Left cardiac atrium (tissue), 4 donors: Measurements from ENCODE around the gene CHKB. TPM values are rescaled to one million over a fixed set of nuclear protein-coding genes. Genes with fewer than 3 reads are reported as not detected.
"Not testable (repeated sequence)": the region's sequence is repeated elsewhere in the genome, so short reads cannot be mapped to it uniquely, and the experiment has no call there.

ENCODE experiments used
- ATAC-seq, 2 donors: fragments of 200-7000 bp; cut with Tn5 transposase; one replicate each; pipeline ENCODE4 v1.9.1; 2020; ENCODE audit warnings: mild to moderate bottlenecking in 2 of 2, moderate library complexity in 2 of 2
- DNase-seq: peaks from one replicate; pipeline ENCODE4 v3.0.0-alpha.2; 2020
- intact Hi-C, 2 donors: fragments of 100-400 bp; cut with DNase I; formaldehyde crosslinking; loops; one replicate each; pipeline versions ENCODE4 v1.14.1 to v1.15.1; 2022 to 2023
- total RNA-seq, 2 donors: library from RNA; stranded (reverse); fragmentation: NEBNext Ultra II Directional; extraction: Animal tissue kit (Norgen Biotek cat#: 25700); gene quantifications; one replicate each; pipeline ENCODE4 v1.2.1, GENCODE V29; 2021
- donor health status: DM: no; HTN: yes; CAD: no.
- donor health status: DM: no; HTN: yes; CAD: no; lungs with severe emphysema.
- donor health status: DM: yes; HTN: yes; CAD: no.
- donor health status: Dilated cardiomyopathy.

CHKB gene
- total RNA-seq, 2 donors from 2014 or later: 31.6 to 35.3 TPM

DNA sequence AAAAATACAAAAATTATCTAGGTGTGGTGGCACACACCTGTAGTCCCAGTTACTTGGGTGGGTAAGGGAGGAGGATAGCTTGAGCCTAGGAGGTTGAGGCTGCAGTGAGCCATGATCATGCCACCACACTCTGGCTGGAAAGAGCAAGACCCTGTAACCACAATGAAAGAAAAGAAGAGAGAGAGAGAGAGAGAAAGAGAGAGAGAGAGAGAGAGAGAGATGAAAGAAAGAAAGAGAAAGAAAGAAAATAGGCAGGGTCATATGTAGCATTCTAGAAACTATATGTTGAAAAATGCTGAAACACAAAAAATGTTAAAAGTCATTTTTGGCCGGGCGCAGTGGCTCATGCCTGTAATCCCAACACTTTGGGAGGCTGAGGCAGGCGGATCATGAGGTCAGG lies 31.6 kb upstream of the CHKB start:
- intact Hi-C loops: loop anchor here in 1 of 2 donors (10.0 kb wide), 1 partner anchor 69 kb away; the partner anchor contains the start of gene KLHDC7B
- DNase-seq, ATAC-seq: not testable (repeated sequence)

DNA sequence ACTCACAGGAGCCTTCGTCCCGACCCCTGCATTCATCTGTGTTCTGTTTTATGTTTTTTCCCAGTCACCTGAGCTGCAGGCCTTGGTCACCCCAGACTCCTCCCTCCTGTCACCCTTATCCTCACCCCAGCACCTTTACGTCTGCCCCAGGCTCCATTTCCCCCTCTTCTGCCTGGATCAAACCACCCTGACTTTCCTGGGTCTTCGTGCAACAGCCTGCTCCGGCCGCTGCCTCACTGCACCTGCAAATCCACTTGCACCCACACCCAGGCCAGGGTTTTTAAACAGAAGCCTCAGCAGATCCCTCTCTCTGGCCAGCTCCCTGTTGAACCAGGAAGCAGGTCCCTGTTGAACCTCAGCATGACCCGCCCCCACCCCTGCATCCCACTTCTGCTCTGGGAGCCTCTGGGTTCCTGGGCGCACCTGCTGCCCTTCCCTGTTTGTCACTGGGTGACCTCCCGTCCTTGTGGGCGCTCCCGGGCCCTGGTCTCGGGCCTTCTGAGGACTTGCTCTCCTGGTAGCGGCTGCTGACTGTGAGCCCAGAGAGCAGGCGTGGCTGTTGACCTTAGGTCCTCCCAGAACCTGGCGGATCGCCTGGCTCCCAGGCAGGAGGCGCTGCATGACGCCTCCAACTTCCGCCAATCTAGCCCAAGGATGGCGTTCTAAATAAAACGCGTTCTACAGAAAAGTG lies 30.8 kb upstream of the CHKB start:
- DNase-seq: no peak
- ATAC-seq: peak; percentile 54 to 84
- intact Hi-C loops: loop anchor here in 1 of 2 donors (10.0 kb wide), 1 partner anchor 69 kb away; the partner anchor contains the start of gene KLHDC7B

DNA sequence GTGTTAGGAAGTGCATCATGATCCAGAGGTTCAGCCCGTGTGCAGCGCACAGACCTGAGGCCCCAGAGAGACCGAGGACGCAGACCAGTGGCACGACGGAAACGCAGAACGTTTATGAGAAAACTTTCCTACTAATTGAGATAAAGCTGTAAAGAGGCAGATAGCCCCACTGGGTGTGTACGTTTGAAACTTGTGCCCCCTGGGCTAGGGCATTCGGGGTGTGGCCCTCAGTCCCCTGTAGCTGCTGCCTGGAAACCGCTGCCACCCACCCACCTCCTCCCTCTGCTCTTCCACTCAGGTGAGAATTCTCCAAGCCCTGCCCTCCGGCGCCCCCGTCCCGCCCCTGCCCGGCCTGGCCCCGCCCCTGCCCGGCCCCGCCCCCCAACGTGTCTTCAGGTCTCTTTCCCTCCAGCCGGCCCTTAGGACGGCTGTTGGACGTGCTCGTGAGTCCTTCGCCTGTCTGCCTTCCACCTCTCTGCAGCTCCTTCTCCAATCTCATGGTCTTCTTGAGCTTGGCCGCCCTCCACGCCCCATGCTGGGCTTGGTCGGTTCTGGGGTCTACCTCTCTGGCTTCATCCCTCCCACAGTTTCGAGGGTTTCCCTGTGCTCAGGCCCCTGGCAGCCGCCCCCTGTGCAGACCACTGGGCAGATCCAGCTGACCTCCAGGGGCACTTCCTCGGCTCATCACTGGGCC lies 30.0 kb upstream of the CHKB start:
- DNase-seq: no peak
- ATAC-seq: peak; percentile 36 to 56
- intact Hi-C loops: loop anchor here in 1 of 2 donors (10.0 kb wide), 1 partner anchor 68 kb away; the partner anchor contains the start of gene KLHDC7B

DNA sequence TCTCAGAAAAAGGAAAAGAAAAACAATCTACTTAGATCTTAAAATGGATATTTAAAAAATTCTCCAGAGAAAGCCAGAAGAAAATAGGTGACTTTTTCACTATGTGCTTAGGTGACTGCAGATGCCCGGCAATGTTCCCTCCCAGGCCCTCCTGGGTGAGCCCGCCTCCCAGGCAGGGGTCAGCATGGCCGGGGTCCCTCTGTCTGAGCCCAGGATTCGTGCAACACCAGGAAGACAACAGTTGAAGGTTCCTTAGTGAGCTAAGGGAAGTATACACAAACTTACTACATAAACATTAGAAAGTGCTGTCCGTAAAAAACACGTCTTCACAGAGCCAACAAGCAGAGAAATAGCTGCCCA lies 29.5 kb upstream of the CHKB start:
- intact Hi-C loops: loop anchor here in 1 of 2 donors (10.0 kb wide), 1 partner anchor 67 kb away; the partner anchor contains the start of gene KLHDC7B
- no peak for ATAC-seq

DNA sequence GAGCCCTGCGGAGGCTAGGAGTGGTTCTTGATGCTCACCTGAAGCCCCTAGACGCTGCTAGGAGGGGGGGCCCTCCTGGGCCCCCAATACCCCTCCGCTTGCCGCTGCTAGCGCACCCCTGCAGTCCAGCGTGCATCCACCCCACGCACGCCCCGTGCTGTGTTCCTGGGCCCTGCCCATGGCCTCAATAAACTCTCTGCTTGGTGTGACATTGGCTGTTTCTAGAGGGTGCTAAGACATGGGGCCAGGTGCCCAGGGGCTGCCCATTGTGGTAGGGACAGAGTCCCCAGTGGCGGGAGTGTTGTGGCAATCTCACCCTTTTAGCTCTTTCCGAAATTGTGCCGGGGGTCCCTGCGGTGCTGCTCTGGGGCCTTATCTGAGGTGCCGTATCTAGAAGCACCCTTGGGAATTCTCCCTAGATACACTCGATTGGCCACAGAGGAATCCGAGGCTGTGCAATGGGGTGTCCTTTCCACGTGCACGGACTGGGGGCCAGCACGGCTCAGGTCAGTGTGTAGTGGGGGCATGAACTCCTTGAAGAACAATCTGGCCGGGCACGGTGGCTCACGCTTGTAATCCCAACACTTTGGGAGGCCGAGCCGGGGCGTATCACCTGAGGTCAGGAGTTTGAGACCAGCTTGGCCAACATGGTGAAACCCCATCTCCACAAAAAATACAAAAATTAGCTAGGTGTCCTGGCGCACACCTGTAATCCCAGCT lies 28.9 kb upstream of the CHKB start:
- intact Hi-C loops: loop anchor here in 1 of 2 donors (10.0 kb wide), 1 partner anchor 67 kb away; the partner anchor contains the start of gene KLHDC7B
- DNase-seq (no peak), ATAC-seq (no peak)

More for the DNA sequence above, 29.5 kb upstream of the CHKB start:
- DNase-seq: no peak

DNA sequence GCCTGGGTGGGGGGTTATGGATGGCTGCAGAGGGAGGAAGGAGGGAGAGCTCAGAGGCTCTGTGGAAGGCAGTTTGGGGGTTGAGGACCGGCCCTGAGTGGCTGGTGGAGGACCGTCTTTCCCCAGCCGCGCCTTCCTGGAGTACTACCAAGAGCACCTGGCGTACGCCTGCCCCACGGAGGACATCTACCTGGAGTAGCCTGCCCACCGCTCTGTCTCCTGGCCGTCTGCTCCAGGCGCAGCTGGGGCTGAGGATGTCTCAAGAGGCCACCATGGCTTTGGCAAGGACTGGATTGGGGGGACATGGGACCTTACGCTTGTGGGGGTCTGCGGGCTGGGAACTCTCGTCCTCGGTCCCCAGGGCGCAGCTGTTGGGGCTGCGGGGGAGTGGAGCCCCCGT lies 27.9 kb upstream of the CHKB start:
- intact Hi-C loops: loop anchor here in 1 of 2 donors (10.0 kb wide), 1 partner anchor 66 kb away; the partner anchor contains the start of gene KLHDC7B
- ATAC-seq (no peak), DNase-seq (no peak)

DNA sequence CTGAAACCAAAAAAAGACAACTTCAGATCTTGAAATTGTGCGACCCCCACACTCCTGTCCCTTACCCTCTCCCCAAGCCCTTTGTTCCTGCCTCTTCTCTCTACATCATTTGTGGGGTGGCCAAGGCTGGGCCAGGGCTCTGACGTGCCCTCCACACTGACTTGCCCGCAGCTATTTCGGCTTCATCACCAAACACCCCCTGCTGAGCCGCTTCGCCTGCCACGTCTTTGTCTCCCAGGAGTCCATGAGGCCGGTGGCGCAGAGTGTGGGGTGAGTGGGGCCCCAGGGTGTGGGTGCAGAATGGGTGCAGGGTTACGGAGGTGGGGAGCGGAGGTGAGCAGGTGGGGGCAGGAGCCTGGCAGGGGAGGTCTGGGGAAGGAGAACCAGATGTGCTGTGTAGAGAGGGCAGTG lies 27.4 kb upstream of the CHKB start:
- DNase-seq: no peak
- intact Hi-C loops: loop anchor here in 1 of 2 donors (10.0 kb wide), 1 partner anchor 65 kb away; the partner anchor contains the start of gene KLHDC7B
- ATAC-seq: no peak

DNA sequence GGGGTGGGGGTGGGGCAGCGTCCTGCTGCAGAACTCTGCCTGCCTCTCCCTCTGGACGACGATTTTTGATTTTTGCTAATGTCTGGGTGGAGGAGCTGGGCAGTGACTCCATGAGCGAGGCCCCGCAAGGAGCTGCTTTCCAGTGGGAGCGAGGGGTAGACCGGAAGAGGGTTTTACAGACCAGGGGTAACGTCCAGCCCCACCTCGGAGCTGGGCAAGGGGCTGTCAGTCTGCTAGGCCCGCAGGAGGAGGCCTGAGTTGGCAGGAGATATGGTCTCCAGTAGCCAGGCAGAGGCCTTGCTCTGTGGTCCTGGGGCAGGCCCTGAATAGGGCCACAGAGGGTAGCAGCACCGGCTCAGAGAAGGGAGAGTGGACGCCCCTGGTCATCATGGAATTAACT lies 26.9 kb upstream of the CHKB start:
- no peak for ATAC-seq
- intact Hi-C loops: no loop called here
- DNase-seq: no peak

DNA sequence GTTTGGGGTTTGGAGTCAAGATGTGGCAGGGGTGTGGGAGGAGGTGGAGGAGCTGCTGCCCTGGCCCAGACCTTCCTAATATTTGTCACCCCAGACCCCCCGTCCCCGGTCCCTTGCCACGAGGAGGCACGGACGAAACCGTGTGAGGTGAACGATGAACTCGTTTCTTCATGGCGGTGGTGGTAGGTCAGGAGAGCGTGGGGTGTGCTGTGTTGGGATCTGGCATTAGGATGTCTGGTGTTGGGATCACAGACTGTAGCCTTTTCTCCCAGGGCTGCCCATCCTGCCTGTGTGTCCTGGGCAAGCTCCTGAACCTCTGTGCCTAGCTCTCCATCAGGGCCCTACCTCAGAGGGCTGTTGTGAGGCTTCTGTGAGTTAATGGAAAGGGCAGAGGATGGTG lies 26.3 kb upstream of the CHKB start:
- no peak for ATAC-seq
- intact Hi-C loops: no loop called here
- no peak for DNase-seq

DNA sequence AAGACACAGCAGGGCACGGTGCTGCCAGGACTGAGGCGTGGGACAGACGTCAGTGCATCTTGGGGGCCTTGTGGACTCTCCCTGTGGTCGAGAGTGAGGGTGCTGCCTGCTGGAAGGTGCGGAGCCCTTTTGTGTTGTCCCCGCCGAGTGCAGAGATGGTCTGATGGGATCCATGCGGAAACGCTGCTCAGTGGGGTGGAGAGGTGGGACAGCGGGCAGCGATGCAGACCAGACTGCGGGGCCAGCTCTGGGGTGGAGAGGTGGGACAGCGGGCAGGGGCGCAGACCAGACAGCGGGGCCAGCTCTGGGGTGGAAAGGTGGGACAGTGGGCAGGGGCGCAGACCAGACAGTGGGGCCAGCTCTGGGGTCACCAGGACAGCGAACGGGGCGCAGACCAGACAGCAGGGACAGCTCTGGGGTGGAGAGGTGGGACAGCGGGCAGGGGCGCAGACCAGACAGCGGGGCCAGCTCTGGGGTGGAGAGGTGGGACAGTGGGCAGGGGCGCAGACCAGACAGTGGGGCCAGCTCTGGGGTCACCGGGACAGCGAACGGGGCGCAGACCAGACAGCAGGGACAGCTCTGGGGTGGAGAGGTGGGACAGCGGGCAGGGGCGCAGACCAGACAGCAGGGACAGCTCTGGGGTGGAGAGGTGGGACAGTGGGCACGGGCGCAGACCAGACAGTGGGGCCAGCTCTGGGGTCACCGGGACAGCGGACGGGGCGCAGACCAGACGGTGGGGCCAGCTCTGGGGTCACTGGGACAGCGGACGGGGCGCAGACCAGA lies 25.6 kb upstream of the CHKB start:
- DNase-seq, intact Hi-C loops, ATAC-seq: not testable (repeated sequence)

DNA sequence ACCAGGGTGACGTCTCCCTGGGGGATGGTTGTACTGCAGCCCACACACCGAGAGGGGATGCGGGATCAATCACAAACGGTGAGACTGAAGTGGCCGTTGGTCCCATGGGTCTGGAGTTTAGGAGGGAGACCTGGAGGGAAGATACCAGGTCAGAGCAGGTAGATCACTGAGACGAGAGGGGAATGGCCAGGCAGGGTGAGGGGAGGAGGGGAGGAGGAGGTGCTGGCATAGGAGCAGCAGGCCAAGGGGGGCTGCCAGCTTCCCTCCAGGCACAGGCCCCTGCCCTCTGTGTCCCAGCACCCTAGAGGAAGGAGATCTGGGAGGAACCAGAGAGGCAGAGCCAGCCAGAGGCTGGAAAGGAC lies 25.0 kb upstream of the CHKB start:
- intact Hi-C loops: no loop called here

DNA sequence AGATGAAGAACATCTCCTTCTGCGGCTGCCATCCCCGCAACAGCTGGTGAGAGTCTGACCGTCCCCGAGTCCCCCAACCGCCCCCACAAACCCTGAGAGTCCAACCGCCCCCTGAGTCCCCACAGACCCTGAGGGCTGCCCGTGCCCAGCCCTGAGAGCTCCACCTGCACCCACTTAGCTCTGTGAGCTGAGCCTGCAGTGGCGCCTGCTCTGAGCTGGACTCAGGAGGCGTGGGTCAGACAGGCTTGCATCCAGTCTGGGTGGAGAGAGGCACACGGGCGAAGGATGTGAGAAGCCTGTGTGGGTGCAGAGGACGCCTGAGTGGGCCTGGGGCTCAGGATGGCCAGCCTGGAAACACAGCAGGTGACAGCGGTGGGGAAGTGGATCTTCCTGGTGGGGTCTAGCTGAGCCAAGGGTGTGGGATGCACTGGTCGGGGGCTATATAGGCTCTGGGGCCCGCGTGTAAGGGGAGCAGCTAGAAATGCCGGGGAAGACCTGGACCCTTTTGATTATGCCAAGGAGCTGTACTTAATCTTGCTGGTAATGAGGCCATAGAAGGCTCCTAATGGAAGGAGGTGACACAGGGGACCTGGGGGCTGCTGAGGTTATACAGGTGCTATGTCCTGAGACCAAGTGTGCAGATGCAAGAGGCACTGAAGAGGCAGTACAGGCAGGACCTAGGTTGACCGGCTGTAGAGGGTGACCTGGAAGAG lies 24.5 kb upstream of the CHKB start:
- DNase-seq (no peak), ATAC-seq (no peak)
- intact Hi-C loops: no loop called here

More for the DNA sequence above, 25.0 kb upstream of the CHKB start:
- no peak for ATAC-seq
- DNase-seq: no peak

DNA sequence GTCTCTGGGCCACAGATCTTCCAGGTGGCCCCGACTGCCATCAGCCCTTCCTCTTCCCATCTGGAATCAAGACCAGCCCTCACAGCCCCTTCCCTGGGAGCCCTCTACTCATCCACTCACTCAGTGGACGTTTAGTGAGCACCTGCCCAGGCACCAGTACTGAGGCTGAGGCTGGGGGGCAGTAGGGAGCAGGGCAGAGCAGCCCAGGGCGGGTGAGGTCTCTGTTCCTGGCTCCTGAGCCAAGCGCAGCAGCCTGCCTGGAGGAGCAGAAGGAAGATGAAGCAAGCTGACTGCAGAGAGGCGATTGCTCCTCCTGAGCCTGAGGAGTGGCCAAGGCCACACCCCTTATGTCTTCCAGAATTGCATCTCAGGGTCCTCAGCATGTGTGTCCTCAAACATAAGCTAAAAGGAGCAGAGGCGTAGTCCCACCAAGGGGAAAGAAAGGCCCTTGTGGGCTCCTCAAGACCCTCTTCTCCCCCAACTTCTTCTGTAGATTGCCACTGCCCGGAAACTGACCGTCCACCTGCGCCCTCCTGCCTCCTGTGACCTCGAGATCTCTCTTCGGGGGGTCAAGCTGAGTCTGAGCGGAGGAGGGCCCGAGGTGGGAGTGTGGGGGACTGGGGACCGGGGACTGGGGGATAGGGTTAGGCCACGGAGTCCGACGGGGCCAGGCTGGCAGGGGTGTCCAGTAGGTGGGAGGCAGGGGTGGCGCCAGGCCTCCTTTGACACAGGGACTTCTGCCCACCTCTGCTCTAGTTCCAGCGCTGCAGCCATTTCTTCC lies 23.7 kb upstream of the CHKB start:
- DNase-seq (no peak), ATAC-seq (no peak)
- intact Hi-C loops: no loop called here

DNA sequence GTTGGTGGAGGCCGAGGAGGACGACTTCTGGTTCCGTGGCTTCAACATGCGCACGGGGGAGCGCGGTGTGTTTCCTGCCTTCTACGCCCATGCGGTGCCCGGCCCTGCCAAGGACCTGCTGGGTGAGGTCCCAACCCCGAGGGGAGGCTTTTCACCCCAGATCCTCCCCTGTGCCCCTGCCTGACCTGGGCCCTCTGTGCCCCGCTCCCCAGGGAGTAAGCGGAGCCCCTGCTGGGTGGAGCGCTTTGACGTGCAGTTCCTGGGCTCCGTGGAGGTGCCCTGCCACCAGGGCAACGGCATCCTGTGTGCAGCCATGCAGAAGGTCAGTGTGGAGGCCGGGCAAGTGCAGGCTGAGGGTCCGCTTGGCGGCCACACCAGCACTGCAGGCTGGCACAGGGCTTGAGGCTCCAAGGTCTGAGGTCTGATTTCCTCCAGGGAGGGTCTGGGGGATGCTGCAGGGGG lies 23.0 kb upstream of the CHKB start:
- ATAC-seq (no peak), DNase-seq (no peak)
- intact Hi-C loops: no loop called here

DNA sequence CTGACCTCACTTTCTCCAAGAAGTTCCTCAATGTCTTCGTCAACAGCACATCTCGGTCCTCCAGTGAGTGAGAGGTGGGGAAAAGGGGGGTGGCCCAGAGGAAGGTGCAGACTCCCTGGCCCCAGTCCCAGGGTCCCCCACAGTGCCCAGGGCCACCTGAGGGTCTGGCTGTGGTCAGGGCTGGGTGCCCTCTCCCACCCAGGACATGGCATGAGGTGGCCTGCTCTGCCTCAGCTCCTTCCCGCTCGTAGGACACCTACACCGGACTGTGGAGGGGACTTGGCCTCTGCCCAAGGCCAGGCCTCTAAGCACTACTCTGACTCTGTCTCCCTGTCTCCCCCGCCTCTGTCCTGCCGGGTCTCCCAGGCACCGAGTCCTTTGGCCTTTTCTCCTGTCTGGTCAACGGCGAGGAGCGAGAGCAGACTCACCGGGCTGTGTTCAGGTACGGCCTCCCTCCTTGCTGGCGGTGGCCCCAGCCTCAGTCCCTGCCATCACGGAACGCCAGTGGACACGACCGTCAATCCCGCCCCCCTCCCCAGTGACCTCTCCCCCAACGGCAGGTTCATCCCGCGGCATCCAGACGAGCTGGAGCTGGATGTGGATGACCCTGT lies 22.5 kb upstream of the CHKB start:
- DNase-seq (no peak), ATAC-seq (no peak)
- intact Hi-C loops: no loop called here

DNA sequence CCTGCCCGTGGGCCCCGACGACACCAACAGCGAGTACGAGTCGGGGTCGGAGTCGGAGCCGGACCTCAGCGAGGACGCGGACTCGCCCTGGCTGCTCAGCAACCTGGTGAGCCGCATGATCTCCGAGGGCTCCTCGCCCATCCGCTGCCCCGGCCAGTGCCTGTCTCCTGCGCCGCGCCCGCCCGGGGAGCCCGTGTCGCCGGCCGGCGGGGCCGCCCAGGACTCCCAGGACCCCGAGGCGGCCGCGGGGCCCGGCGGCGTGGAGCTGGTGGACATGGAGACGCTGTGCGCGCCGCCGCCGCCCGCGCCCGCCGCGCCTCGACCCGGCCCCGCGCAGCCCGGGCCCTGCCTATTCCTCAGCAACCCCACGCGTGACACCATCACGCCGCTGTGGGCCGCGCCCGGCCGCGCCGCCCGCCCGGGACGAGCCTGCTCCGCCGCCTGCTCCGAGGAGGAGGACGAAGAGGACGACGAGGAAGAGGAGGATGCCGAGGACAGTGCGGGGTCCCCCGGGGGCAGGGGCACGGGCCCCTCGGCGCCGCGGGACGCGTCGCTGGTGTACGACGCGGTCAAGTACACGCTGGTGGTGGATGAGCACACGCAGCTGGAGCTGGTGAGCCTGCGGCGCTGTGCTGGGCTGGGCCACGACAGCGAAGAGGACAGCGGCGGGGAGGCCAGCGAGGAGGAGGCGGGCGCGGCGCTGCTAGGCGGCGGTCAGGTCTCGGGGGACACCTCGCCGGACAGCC lies 21.8 kb upstream of the CHKB start:
- ATAC-seq (no peak), DNase-seq (no peak)
- intact Hi-C loops: no loop called here
